Kidney epithelial cell (primary cell): ENCODE data around the gene FXR2. TPM values are rescaled to one million over a fixed set of nuclear protein-coding genes. Genes with fewer than 3 reads are reported as not detected.
"Not testable (repeated sequence)": the region's sequence is repeated elsewhere in the genome, so short reads cannot be mapped to it uniquely, and the experiment has no call there.

Experiments
- DNase-seq: peaks from one replicate; pipeline ENCODE4 v3.0.0-alpha.2; 2010; ENCODE audit warnings: low read depth
- H3K27me3 ChIP-seq: 2 replicates; pipeline ENCODE4 v1.6.0; 2011; ENCODE audit warnings: low read length; ENCODE audit not compliant: control insufficient read depth, insufficient read depth
- H3K36me3 ChIP-seq: 2 replicates; pipeline ENCODE4 v1.5.1; 2011; ENCODE audit warnings: low read length; ENCODE audit not compliant: control insufficient read depth, insufficient read depth
- H3K4me3 ChIP-seq: 2 replicates; pipeline ENCODE4 v1.5.1; 2011; ENCODE audit warnings: low read depth, mild to moderate bottlenecking, control low read depth, low read length
- CTCF ChIP-seq: IDR thresholded peaks from 2 replicates; pipeline ENCODE4 v1.5.1; 2011; ENCODE audit warnings: mild to moderate bottlenecking, moderate library complexity, low read length, control low read depth, inconsistent platforms; ENCODE audit not compliant: insufficient read depth, poor library complexity, severe bottlenecking
- total RNA-seq: library from RNA; depleted of rRNA; stranded (reverse); fragments of >200 nt; gene quantifications from 2 replicates; pipeline ENCODE4 v1.2.3, GENCODE V29; 2015

The FXR2 gene
- total RNA-seq, 1 donor from 2014 or later, result 45.7 TPM

GRCh38 chr17:7631398-7632380, 17.0 kb upstream of the FXR2 start:
- Histone ChIP-seq H3K36me3 (no peaks in the 10 kb centered on the region), H3K27me3 (peaks cover 2% of the 10 kb centered on the region), H3K4me3 (no peak overlapping the region)
- TF ChIP-seq CTCF, result no peak
- DNase-seq, result no peak

- Histone ChIP-seq H3K27me3 (peaks cover 2% of the 10 kb centered on the region), H3K4me3 (no peak within 1 kb of the TSS), H3K36me3 (no peaks in the 10 kb centered on the region)
- TF ChIP-seq CTCF, result no peak
- DNase-seq, result no peak
These were observed 15.4 kb upstream of the FXR2 start, which contains the start of gene SHBG for GRCh38 chr17:7629939-7630571. TSS of gene SHBG (plus strand) at chr17:7630135. CDS start at chr17:7630173, 38 bp downstream.

DNA sequence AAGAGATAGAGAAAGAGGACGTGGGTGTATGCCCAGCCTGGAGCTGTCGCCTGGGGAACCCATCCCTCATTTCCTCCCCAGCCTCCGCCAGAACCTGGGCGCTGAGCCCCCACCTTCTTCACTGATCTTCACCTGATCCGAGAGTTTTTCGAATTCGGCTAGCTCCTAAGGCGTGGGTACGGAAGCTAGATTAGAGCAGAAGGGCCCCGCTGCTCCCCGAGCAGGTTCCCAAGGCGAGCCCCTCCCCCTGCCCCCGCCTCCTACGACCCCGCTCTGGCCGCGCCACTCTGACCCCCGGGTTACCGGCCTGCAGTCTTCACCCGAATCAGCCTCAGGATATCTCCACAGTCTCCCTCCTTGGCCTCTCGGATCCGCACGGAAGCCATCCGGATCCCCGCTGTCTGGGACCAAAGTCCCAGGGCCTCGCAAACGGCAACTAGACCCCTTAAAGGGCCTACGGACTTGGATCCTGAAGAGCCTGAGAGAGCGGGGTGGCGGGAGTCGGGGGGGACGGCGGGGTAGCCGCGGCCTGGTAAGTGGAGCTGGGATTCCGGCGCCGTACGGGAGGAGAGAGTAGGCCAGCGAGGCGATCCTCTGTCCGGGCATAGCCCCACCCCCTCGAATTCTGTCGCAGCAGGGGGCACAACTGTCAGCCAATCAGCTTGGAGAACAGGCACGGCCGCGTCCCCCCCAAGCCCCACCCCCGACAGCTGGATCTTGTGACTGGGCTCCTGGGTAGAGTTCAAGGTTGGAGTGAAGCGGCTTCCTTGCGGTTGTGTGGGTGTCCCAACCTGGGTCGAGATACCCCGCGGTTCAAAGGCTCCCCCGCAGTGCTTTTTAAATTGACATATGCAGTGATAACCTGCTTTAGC, 12.8 kb upstream of the FXR2 start, which contains the start of gene SAT2:
Gene SAT2, minus strand, starts transcription at position 572 of the 872 bp plus-strand sequence. Its CDS starts 186 bp downstream, at position 386.
- Histone ChIP-seq H3K4me3 (peak within 1 kb of the TSS; percentile 75), H3K27me3 (no peaks in the 10 kb centered on the region), H3K36me3 (no peaks in the 10 kb centered on the region)
- peak; percentile 65 for DNase-seq
- TF ChIP-seq CTCF, result no peak

- Histone ChIP-seq H3K4me3 (peak overlapping the region; percentile 75), H3K27me3 (no peaks in the 10 kb centered on the region), H3K36me3 (no peaks in the 10 kb centered on the region)
- no peak for DNase-seq
- TF ChIP-seq CTCF, result no peak
These were observed 12.2 kb upstream of the FXR2 start for GRCh38 chr17:7626956-7627249.

DNA sequence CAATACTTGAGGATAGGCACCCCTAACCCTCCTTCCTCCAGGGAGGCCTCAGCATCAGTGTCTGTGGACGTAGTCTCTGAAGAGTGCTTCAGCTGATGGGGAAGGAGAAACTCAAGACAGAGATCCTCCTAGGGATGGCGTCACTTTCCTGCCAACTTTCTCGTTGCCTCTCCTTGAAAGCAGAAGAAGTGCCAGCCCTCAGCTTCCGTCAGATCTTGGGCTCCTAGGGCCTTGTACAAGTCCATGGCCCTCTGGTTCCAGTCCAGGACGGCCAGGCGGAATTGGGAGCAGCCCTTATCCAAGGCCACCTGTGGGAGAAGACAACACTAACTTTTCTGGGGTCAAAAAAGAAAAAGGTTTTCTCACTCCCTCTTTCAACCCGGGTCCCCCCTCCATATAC, 11.6 kb upstream of the FXR2 start:
- no peaks in the 10 kb centered on the region for H3K36me3 ChIP-seq
- no peak for DNase-seq
- TF ChIP-seq CTCF, result no peak
- no peaks in the 10 kb centered on the region for H3K27me3 ChIP-seq
- no peak overlapping the region for H3K4me3 ChIP-seq

DNA sequence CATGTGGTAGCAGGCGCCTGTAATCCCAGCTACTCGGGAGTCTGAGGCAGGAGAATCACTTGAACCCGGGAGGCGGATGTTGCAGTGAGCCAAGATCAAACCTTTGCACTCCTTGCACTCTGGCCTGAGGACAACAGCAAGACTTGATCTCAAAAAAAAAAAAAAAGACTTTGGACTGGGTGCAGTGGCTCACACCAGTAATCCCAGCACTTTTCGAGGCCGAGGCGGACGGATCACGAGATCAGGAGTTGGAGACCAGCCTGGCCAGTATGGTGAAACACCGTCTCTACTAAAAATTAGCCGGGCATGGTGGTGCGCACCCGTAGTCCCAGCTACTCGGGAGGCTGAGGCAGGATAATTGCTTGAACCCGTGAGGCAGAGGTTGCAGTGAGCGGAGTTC, 11.1 kb upstream of the FXR2 start:
- not testable (repeated sequence) for H3K36me3 ChIP-seq, H3K4me3 ChIP-seq, H3K27me3 ChIP-seq, DNase-seq
